LNCaP clone FGC (cell line): Measurements from ENCODE around the gene RFTN1.

ENCODE experiments used
- DNase-seq: peaks from one replicate; pipeline ENCODE4 v3.0.0-alpha.2; 2011; ENCODE audit warnings: low read depth
- H3K4me3 ChIP-seq: 2 replicates; pipeline ENCODE4 v1.5.1; 2011; ENCODE audit warnings: mild to moderate bottlenecking, low read depth, low read length, control low read depth
- CTCF ChIP-seq: IDR thresholded peaks from 2 replicates; pipeline ENCODE4 v1.5.1; 2012; ENCODE audit warnings: mild to moderate bottlenecking; ENCODE audit not compliant: control insufficient read depth, insufficient read depth; ENCODE audit errors: extremely low read depth

Gene RFTN1

GRCh38 chr3:16470590-16470989 lies 42.9 kb downstream of the RFTN1 start:
- H3K4me3 ChIP-seq = no peak overlapping the region
- TF ChIP-seq CTCF = no peak
- DNase-seq = no peak

DNA sequence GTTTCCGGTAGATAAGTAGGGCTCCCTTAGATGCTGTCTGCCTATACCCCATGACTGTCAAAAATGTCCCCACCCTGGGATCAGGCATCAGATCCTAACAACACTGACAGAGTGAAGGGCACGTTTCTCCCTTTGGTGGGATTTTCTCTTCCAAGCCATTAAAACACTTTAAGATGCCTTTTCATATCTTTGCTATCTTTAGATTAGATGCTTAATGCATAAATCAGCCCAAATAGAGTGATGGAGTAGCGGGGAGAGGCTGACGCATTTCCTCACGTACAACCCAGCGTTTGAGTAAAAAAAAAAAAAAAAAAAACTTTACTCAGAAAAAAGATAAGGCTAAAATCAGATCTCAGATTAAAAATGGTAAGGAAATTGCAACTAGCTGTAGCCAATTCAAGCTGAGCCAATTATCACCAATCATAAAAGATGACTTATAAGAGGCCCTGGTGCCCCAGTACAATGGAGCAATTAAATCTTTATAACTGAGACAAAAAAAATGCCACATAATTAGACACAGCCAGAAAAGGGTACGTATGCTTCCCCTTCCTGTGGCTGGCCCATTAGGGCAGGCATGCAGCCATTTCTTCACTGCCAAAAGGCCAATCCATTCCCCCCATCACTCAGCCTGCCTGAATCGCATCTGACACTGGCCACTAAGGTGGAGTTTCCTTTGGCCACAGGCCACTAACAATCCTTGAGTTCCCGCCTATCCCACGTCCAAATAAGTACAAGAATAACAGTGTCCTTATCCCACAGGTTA lies 45.0 kb downstream of the RFTN1 start:
- no peak for TF ChIP-seq CTCF
- H3K4me3 ChIP-seq = no peak overlapping the region
- no peak for DNase-seq

- TF ChIP-seq CTCF = no peak
- H3K4me3 ChIP-seq = no peak overlapping the region
- DNase-seq = no peak
Measured at GRCh38 chr3:16468002-16468335, 45.5 kb downstream of the RFTN1 start.

- no peak for DNase-seq
- H3K4me3 ChIP-seq = no peak overlapping the region
- TF ChIP-seq CTCF = no peak
Measured at GRCh38 chr3:16467393-16467792, 46.1 kb downstream of the RFTN1 start.

GRCh38 chr3:16466822-16467221 lies 46.7 kb downstream of the RFTN1 start:
- H3K4me3 ChIP-seq = no peak overlapping the region
- DNase-seq = no peak
- no peak for TF ChIP-seq CTCF

DNA sequence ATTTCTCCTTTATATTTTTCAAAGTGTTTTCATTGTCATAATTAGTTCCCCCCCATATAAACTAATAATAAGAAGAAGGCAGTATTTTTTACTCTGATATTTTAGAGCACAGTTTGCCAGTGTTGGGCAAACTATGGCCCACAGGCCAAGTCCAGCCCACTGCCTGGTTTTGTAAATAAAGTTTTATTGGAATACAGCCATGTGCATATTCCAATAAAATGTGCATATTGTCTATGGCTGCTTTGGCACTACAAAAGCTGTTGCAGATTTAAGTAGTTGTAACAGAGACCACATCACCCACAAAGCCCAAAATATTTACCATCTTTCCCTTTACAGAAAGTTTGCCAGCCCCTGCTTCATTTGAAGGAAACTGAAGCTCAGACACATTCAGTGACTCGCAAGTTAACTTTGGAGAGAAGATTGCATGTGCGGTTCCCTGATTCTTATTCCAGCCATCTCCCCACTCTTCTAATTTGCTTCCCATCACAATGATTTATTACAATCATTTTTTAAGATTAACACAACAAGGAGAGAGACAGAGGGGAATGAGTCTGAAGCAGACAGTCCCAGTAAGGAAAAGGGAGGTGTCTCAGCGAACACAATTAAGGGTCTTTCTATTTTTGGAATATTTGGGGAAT lies 48.9 kb downstream of the RFTN1 start:
- peak; percentile 46 for DNase-seq
- no peak overlapping the region for H3K4me3 ChIP-seq
- no peak for TF ChIP-seq CTCF

GRCh38 chr3:16463914-16464313 lies 49.6 kb downstream of the RFTN1 start:
- DNase-seq = no peak
- no peak for TF ChIP-seq CTCF
- H3K4me3 ChIP-seq = no peak overlapping the region
